Ovary (tissue), 3 donors: ENCODE measurements around the gene WNK2.

Experiments
- CTCF ChIP-seq, 3 donors: fragments of 450-650 bp in 2 of 3; fragments of 200-600 bp in 1 of 3; IDR thresholded peaks; one replicate each; pipeline versions ENCODE4 v1.5.1 to v1.8.0; 2016 to 2022; ENCODE audit warnings: antibody characterized with exemption in 3 of 3, mild to moderate bottlenecking in 1 of 3
- EP300 ChIP-seq: sonication (generic); formaldehyde crosslinking; IDR thresholded peaks from one replicate; pipeline ENCODE4 v1.6.1; 2017; ENCODE audit warnings: antibody characterized with exemption
- POLR2A ChIP-seq: fragments of 450-650 bp; IDR thresholded peaks from one replicate; pipeline ENCODE4 v1.6.1; 2017; ENCODE audit warnings: antibody characterized with exemption, mild to moderate bottlenecking, moderate library complexity
- donor health status: DM: no; HTN: no; CAD: no.

GRCh38 chr9:93346231-93347112, 162.5 kb downstream of the WNK2 start:
- TF ChIP-seq POLR2A (no peak), CTCF (IDR thresholded peaks at IDR 0.05) (no peak), EP300 (no peak)
